GM12878 (cell line): Measurements from ENCODE around the gene MYCBP. TPM values are rescaled to one million over a fixed set of nuclear protein-coding genes. Genes with fewer than 3 reads are reported as not detected.

Source experiments
- CBFB ChIP-seq: IDR thresholded peaks from 2 replicates; pipeline ENCODE4 v1.6.1; 2016; ENCODE audit warnings: antibody characterized with exemption, low read depth
- CBX5 ChIP-seq: sonication (generic); IDR thresholded peaks from 2 replicates; pipeline ENCODE4 v1.6.1; 2016; ENCODE audit warnings: low read depth, moderate library complexity, mild to moderate bottlenecking, inconsistent platforms
- CUX1 ChIP-seq: IDR thresholded peaks from 2 replicates; pipeline ENCODE4 v1.6.1; 2012; ENCODE audit warnings: improper control_type of control experiment, low read depth, low read length; ENCODE audit not compliant: insufficient replicate concordance
- KAT2A ChIP-seq: conservative IDR thresholded peaks from 2 replicates; pipeline ENCODE4 v1.6.1; 2011; ENCODE audit warnings: low read depth, low read length; ENCODE audit not compliant: control insufficient read depth
- LARP7 ChIP-seq: fragments of 450-650 bp; IDR thresholded peaks from 2 replicates; pipeline ENCODE4 v1.6.1; 2017; ENCODE audit warnings: mild to moderate bottlenecking
- MTA3 ChIP-seq: IDR thresholded peaks from 2 replicates; pipeline ENCODE4 v1.6.1; 2012; ENCODE audit warnings: low read length, inconsistent platforms, borderline replicate concordance
- NKRF ChIP-seq: fragments of 450-650 bp; conservative IDR thresholded peaks from 2 replicates; pipeline ENCODE4 v1.6.1; 2017; ENCODE audit warnings: mild to moderate bottlenecking, moderate library complexity
- PAX8 ChIP-seq: fragments of 450-650 bp; IDR thresholded peaks from 2 replicates; pipeline ENCODE4 v1.6.1; 2017; ENCODE audit warnings: mild to moderate bottlenecking, moderate library complexity
- POU2F2 ChIP-seq: IDR thresholded peaks from 3 replicates; pipeline ENCODE4 v1.6.1; 2011; ENCODE audit warnings: low read depth, mild to moderate bottlenecking, low read length, borderline replicate concordance
- SKIL ChIP-seq: fragments of 450-650 bp; IDR thresholded peaks from 2 replicates; pipeline ENCODE4 v1.6.1; 2017; ENCODE audit warnings: mild to moderate bottlenecking, low read depth, inconsistent platforms; ENCODE audit not compliant: poor library complexity, severe bottlenecking
- SREBF1 ChIP-seq: IDR thresholded peaks from 2 replicates; pipeline ENCODE4 v1.6.1; 2012; ENCODE audit warnings: mild to moderate bottlenecking, low read length
- STAT3 ChIP-seq: IDR thresholded peaks from 2 replicates; pipeline ENCODE4 v1.6.1; 2011; ENCODE audit warnings: low read depth, low read length, improper control_type of control experiment
- SUPT20H ChIP-seq: IDR thresholded peaks from 2 replicates; pipeline ENCODE4 v1.6.1; 2011; ENCODE audit warnings: low read depth, mild to moderate bottlenecking, low read length, moderate library complexity, borderline replicate concordance; ENCODE audit not compliant: control insufficient read depth
- ZNF384 ChIP-seq: IDR thresholded peaks from 2 replicates; pipeline ENCODE4 v1.6.1; 2012; ENCODE audit warnings: low read depth, mild to moderate bottlenecking, low read length, improper control_type of control experiment, borderline replicate concordance
- ZNF687 ChIP-seq: fragments of 450-650 bp; IDR thresholded peaks from 2 replicates; pipeline ENCODE4 v1.6.1; 2017; ENCODE audit warnings: mild to moderate bottlenecking, moderate library complexity
- polyA plus RNA-seq, 11 experiments: library from polyadenylated mRNA; depleted of rRNA in 4 of 11; unstranded in 6 of 11; stranded (reverse) in 5 of 11; fragments of >200 nt; fragmentation: Nextera tagmentation in 4 of 11; fragmentation: Illumina TruSeq in 1 of 11; extraction: Ambion mirVana in 4 of 11; extraction: Trizol in 1 of 11; gene quantifications; 1 replicate in 1 of 11; 2 replicates in 10 of 11; pipeline versions ENCODE4 v1.2.1 to v1.2.3, GENCODE V29; 2011 to 2016; ENCODE audit warnings: inconsistent platforms in 2 of 11, missing spikeins in 2 of 11, low read depth in 1 of 11
- total RNA-seq, 4 experiments: library from RNA; depleted of rRNA in 3 of 4; stranded (reverse); fragments of >200 nt in 3 of 4; fragmentation: Illumina TruSeq in 1 of 4; extraction: Trizol in 1 of 4; gene quantifications; 2 replicates each; pipeline versions ENCODE4 v1.2.1 to v1.2.3, GENCODE V29; 2013 to 2021

MYCBP gene
- total and polyA plus RNA-seq, 10 of the 15 experiments (the other 5 are each of a cell fraction or from before 2014, with no cell fraction given): 26.1 to 210 (median 43.1) TPM

- no peak for TF ChIP-seq CUX1
- TF ChIP-seq PAX8: no peak
- no peak for TF ChIP-seq CBX5
- no peak for TF ChIP-seq STAT3
- 0 out of 2 replicates have a peak, but pooled peaks have one; percentile 10 for TF ChIP-seq ZNF687
- TF ChIP-seq KAT2A: no peak
- peak; percentile 61 for TF ChIP-seq NKRF
- TF ChIP-seq SKIL: no peak
- TF ChIP-seq ZNF384: no peak
- 0 out of 2 replicates have a peak, but pooled peaks have one; percentile 26 for TF ChIP-seq MTA3
- no peak for TF ChIP-seq CBFB
- no peak for TF ChIP-seq SREBF1
- no peak for TF ChIP-seq SUPT20H
- TF ChIP-seq LARP7: peak; percentile 26; the same call in 1 of the 2 replicates
- no peak for TF ChIP-seq POU2F2
These were observed 14.2 kb downstream of the MYCBP start (continued) for GRCh38 chr1:38858833-38859560.
